Measurements from ENCODE around the gene CD68.

- TF ChIP-seq GATA2 (IDR thresholded peaks at IDR 0.05; ENCODE audit: low read depth, low read length), result no peak
- no peak for TF ChIP-seq GATA3 (IDR thresholded peaks at IDR 0.05; ENCODE audit: low read depth, low read length)
Observed at GRCh38 chr17:7559320-7560171, 19.9 kb upstream of the CD68 start.
